ENCODE data around the gene B4GALT3.

DNA sequence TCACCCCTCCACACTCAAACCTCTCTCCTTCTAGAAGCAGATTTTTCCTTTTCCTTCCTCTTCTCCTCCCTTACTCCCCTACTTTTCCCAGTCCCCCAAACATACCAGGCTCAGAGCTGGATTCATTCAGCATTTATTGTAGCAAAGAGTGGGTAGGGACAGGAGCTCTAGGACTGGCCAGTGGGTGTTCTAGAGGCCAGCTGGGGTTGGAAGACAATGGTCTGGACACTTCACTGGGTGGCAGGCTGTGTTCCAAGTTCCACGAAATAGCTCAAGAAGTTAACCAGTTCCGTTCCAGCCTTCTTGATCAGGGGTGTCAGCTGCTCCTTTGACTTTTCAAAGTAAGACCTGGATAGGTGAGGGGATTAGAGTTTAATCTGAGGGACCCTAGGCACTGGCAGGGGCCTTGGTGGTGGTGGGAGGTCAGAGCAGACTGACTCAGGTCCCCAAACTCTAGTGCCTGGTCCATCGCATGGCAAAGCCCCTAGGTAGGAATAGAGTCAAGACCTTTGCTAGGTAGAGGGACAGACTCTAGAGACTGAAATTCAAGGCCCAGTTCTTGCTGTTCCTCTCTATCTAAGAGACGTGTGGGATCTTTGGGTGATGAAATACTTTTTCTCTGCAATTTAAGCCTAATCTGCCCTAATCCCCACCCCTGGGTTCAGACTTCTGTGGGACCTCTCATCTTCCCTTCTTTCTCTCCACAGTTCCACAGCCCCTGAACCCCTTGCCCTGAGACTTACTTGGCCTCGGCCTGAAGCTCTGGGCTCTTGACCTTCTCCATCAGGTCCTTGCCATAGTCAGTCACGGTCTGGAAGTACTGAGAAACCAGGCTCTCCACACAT is 45.1 kb upstream of the B4GALT3 start:
- no peak for TF ChIP-seq POLR2A (IDR thresholded peaks at IDR 0.05; ENCODE audit: low read depth, low read length)
- TF ChIP-seq, protein P1, sequence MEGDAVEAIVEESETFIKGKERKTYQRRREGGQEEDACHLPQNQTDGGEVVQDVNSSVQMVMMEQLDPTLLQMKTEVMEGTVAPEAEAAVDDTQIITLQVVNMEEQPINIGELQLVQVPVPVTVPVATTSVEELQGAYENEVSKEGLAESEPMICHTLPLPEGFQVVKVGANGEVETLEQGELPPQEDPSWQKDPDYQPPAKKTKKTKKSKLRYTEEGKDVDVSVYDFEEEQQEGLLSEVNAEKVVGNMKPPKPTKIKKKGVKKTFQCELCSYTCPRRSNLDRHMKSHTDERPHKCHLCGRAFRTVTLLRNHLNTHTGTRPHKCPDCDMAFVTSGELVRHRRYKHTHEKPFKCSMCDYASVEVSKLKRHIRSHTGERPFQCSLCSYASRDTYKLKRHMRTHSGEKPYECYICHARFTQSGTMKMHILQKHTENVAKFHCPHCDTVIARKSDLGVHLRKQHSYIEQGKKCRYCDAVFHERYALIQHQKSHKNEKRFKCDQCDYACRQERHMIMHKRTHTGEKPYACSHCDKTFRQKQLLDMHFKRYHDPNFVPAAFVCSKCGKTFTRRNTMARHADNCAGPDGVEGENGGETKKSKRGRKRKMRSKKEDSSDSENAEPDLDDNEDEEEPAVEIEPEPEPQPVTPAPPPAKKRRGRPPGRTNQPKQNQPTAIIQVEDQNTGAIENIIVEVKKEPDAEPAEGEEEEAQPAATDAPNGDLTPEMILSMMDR (conservative IDR thresholded peaks at IDR 0.05; ENCODE audit: low read depth, low read length) = no peak
- TF ChIP-seq RAD21 (IDR thresholded peaks at IDR 0.05; ENCODE audit: low read length) = no peak
- TF ChIP-seq SMC3 (IDR thresholded peaks at IDR 0.05; ENCODE audit: low read depth, low read length) = no peak
- no peak for TF ChIP-seq CHD1 (IDR thresholded peaks at IDR 0.05; ENCODE audit: low read depth, low read length)
- TF ChIP-seq NFE2L2 (IDR thresholded peaks at IDR 0.05; ENCODE audit: low read depth, low read length) = no peak
- TF ChIP-seq, protein P2, sequence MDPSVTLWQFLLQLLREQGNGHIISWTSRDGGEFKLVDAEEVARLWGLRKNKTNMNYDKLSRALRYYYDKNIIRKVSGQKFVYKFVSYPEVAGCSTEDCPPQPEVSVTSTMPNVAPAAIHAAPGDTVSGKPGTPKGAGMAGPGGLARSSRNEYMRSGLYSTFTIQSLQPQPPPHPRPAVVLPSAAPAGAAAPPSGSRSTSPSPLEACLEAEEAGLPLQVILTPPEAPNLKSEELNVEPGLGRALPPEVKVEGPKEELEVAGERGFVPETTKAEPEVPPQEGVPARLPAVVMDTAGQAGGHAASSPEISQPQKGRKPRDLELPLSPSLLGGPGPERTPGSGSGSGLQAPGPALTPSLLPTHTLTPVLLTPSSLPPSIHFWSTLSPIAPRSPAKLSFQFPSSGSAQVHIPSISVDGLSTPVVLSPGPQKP (IDR thresholded peaks at IDR 0.05; ENCODE audit: borderline replicate concordance, low read depth, low read length) = no peak
- TF ChIP-seq MAFK (IDR thresholded peaks at IDR 0.05; ENCODE audit: low read depth, low read length) = no peak

All from IMR-90 (cell line).